ENCODE data around the gene NRARP.
"Not testable (repeated sequence)": the region's sequence is repeated elsewhere in the genome, so short reads cannot be mapped to it uniquely, and the experiment has no call there.

The NRARP gene

DNA sequence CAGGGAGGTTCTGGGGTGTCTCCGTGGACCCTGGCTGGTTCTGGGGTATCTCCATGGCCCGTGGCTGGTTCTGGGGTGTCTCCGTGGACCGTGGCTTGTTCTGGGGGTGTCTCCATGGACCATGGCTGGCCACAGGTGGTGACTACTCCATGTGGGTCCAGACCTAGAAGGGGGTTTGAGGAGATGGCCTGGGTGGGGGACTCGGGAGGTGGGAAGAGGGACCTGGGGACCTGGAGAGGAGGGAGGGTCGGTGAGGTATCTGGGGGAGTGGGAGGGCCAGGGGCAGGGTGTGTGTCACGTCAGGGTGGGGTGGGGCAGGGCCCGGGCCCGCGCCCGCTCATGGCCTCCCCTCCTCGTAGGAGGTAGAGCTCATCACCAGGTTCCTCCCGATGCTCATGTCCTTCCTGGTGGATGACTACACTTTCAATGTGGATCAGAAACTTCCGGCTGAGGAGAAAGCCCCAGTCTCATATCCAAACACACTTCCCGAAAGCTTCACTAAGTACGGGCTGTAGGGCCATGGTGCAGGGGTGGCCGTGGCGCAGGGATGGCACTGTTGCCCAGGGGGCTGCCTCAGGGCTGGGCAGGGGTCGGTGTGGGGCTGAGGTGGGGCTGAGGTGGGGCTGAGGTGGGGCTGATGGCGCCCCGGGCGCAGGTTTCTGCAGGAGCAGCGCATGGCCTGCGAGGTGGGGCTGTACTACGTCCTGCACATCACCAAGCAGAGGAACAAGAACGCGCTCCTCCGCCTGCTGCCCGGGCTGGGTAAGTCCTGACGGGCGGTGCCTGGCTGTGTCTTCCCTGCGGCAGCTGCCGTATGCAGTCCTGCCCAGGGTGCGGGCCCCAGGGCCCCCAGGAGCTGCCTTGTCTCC is 35.3 kb downstream of the NRARP start:
- no peak overlapping the region for H2AFZ ChIP-seq (ENCODE audit: low read depth, low read length)
- no peaks in the 10 kb centered on the region for H3K27me3 ChIP-seq (ENCODE audit: insufficient read depth, low read length)
- H3K4me1 ChIP-seq (ENCODE audit: insufficient read depth, low read length) = no peaks in the 10 kb centered on the region
- H3K4me3 ChIP-seq (ENCODE audit: low read length) = no peak overlapping the region
- peaks cover 59% of the 10 kb centered on the region for H3K36me3 ChIP-seq (ENCODE audit: insufficient read depth, low read length)
- H3K9me3 ChIP-seq (ENCODE audit: low read length) = no peaks in the 10 kb centered on the region

DNA sequence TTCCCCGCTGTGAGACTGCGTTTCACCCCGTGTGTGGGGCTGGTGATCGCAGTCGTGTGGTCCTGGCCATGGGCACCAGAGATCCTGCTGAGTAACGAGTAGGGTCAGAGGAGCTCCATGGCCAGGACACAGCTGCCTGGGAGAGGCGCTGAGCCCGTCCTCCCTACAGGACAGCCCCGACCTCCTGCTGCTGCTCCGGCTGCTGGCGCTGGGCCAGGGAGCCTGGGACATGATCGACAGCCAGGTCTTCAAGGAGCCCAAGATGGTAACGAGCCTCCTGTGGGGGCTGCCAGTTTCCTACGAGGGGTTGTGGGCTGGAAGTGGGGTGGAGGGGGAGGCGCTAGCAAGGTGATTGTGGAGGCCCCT is 35.9 kb downstream of the NRARP start:
- no peaks in the 10 kb centered on the region for H3K9me3 ChIP-seq (ENCODE audit: low read length)
- H3K27me3 ChIP-seq (ENCODE audit: insufficient read depth, low read length) = no peaks in the 10 kb centered on the region
- no peak overlapping the region for H3K4me3 ChIP-seq (ENCODE audit: low read length)
- no peaks in the 10 kb centered on the region for H3K4me1 ChIP-seq (ENCODE audit: insufficient read depth, low read length)
- peaks cover 58% of the 10 kb centered on the region for H3K36me3 ChIP-seq (ENCODE audit: insufficient read depth, low read length)
- no peak overlapping the region for H2AFZ ChIP-seq (ENCODE audit: low read depth, low read length)

DNA sequence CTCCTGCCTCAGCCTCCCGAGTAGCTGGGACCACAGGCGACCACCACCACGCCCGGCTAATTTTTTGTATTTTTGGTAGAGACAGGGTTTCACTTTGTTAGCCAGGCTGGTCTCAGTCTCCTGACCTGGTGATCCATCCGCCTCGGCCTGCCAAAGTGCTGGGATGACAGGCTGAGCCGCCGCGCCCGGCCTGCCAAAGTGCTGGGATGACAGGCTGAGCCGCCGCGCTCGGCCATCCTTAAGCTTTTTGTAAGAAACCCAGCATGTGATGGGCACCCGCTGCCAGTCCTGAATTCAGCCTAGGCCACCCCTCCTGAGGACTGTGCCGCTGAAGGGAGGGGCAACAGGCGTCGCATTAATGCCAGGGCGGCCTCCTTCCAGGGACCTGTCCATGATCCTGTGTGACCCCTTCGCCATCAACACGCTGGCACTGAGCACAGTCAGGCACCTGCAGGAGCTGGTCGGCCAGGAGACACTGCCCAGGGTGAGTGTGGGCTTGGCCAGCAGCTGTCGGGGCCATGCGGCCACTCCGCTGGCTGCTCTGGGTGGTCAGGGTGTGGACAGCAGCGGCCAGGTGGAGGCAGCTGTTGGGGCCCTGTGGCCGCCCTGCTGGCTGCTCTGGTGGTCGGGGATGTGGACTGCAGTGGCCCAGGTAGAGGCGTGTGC is 36.4 kb downstream of the NRARP start:
- H3K27me3 ChIP-seq (ENCODE audit: insufficient read depth, low read length) = no peaks in the 10 kb centered on the region
- H3K36me3 ChIP-seq (ENCODE audit: insufficient read depth, low read length) = peaks cover 58% of the 10 kb centered on the region
- H2AFZ ChIP-seq (ENCODE audit: low read depth, low read length) = no peak overlapping the region
- no peaks in the 10 kb centered on the region for H3K9me3 ChIP-seq (ENCODE audit: low read length)
- H3K4me3 ChIP-seq (ENCODE audit: low read length) = no peak overlapping the region
- H3K4me1 ChIP-seq (ENCODE audit: insufficient read depth, low read length) = no peaks in the 10 kb centered on the region

DNA sequence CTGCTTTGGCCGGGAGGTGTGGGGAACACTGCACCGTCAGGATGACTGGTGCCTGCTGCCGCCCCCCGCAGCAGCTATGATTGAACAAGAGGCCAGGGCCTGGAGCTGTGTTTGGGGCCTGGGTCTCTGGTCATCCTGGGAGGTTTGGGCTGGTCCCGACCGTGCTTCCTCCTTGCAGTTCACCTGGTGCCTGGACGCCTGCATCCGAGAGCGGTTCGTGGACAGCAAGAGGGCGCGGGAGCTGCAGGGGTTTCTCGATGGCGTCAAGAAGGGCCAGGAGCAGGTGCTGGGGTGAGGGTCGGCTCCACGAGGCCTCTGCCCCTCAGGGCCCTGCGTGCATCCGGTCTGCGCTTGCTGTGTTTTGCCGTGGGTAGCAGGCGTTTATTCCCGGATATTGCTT is 38.0 kb downstream of the NRARP start:
- H3K9me3 ChIP-seq (ENCODE audit: low read length) = no peaks in the 10 kb centered on the region
- peaks cover 53% of the 10 kb centered on the region for H3K36me3 ChIP-seq (ENCODE audit: insufficient read depth, low read length)
- H2AFZ ChIP-seq (ENCODE audit: low read depth, low read length) = no peak overlapping the region
- H3K4me1 ChIP-seq (ENCODE audit: insufficient read depth, low read length) = no peaks in the 10 kb centered on the region
- H3K4me3 ChIP-seq (ENCODE audit: low read length) = no peak overlapping the region
- H3K27me3 ChIP-seq (ENCODE audit: insufficient read depth, low read length) = no peaks in the 10 kb centered on the region

DNA sequence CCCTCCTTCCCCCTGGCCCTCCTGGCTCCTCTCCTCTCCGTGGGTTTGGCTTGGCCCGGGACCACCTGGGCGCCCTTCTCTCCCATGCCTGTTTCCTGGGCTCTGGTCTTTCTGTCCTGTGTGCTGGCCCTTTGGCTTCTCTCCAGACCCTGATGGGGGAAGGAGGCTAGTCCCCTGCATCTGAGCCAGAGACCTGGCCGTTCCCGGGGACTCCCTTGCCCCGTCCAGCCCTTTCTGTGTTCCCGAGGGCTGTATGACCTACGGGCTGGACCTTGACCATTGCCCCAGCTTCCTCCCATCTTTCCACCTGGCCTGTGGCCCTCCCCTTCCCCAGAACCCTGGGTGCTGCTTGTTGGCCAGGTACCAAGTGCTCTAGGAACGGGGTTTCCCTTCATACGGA is 38.6 kb downstream of the NRARP start:
- Histone ChIP-seq H3K4me1 (ENCODE audit: insufficient read depth, low read length) (no peaks in the 10 kb centered on the region), H3K27me3 (ENCODE audit: insufficient read depth, low read length) (no peaks in the 10 kb centered on the region), H3K9me3 (ENCODE audit: low read length) (no peaks in the 10 kb centered on the region), H2AFZ (ENCODE audit: low read depth, low read length) (no peak overlapping the region), H3K36me3 (ENCODE audit: insufficient read depth, low read length) (peaks cover 51% of the 10 kb centered on the region), H3K4me3 (ENCODE audit: low read length) (no peak overlapping the region)

DNA sequence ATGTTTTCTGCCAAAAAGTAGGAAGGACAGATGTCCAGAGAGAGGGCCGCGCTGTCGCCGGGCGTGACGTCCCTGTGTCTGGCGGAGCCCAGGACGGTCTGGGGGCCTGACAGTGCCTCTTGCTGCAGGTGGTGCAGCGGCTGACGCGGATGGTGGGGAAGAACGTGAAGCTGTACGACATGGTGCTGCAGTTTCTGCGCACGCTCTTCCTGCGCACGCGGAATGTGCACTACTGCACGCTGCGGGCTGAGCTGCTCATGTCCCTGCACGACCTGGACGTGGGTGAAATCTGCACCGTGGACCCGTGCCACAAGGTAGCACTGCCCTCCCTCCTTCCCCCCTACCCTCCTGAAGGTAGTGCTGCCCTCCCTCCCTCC is 39.2 kb downstream of the NRARP start:
- peaks cover 50% of the 10 kb centered on the region for H3K36me3 ChIP-seq (ENCODE audit: insufficient read depth, low read length)
- no peaks in the 10 kb centered on the region for H3K4me1 ChIP-seq (ENCODE audit: insufficient read depth, low read length)

DNA sequence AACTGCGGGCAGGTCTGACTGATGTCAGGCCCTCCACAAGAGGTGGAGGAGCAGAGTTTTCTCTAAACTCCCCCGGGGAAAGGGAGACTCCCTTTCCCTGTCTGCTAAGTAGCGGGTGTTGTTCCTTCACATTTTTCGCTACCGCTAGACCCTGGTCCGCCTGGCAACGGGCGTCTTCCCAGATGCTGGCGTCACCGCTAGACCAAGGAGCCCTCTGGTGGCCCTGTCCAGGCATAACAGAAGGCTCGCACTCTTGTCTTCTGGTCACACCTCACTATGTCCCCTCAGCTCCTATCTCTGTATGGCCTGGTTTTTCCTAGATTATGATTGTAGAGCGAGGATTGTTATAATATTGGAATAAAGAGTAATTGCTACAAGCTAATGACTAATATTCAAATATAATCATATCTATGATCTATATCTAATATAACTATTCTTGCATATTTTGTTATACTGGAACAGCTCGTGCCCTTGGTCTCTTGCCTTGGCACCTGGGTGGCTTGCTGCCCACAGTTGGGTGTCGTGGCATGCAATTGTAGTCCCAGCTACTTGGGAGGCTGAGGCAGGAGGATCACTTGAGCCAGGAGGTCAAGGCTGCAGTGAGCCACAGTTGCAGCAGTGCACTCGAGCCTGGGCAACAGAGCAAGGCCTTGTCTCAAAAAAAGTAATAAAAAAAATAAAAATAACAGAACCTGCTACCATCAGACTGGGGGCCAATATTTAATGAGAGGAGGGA is 39.7 kb downstream of the NRARP start:
- H2AFZ ChIP-seq (ENCODE audit: low read depth, low read length); H3K4me3 ChIP-seq (ENCODE audit: low read length); H3K9me3 ChIP-seq (ENCODE audit: low read length); H3K27me3 ChIP-seq (ENCODE audit: insufficient read depth, low read length); H3K4me1 ChIP-seq (ENCODE audit: insufficient read depth, low read length): not testable (repeated sequence)
- H3K36me3 ChIP-seq (ENCODE audit: insufficient read depth, low read length) = peaks cover 44% of the 10 kb centered on the region

More for the DNA sequence above, 39.2 kb downstream of the NRARP start:
- H3K27me3 ChIP-seq (ENCODE audit: insufficient read depth, low read length) = no peaks in the 10 kb centered on the region
- no peaks in the 10 kb centered on the region for H3K9me3 ChIP-seq (ENCODE audit: low read length)
- no peak overlapping the region for H3K4me3 ChIP-seq (ENCODE audit: low read length)
- no peak overlapping the region for H2AFZ ChIP-seq (ENCODE audit: low read depth, low read length)

DNA sequence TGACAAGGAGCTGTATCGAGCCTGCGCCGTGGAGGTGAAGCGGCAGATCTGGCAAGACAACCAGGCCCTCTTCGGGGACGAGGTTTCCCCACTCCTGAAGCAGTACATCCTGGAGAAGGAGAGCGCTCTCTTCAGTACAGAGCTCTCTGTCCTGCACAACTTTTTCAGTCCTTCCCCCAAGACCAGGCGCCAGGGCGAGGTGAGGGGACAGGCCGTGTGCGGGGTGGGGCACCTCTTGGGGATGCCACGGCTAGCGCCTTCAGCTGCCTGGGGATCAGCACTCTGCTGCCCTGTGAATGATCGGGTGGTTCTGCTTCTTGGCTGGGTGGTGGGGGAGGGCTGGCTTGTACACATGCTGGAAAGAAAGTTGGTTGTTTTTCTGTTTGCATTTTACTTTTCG is 45.2 kb downstream of the NRARP start:
- Histone ChIP-seq H3K4me1 (ENCODE audit: insufficient read depth, low read length) (peaks cover 26% of the 10 kb centered on the region), H2AFZ (ENCODE audit: low read depth, low read length) (no peak overlapping the region), H3K27me3 (ENCODE audit: insufficient read depth, low read length) (no peaks in the 10 kb centered on the region), H3K4me3 (ENCODE audit: low read length) (peak overlapping the region; percentile 93), H3K9me3 (ENCODE audit: low read length) (no peaks in the 10 kb centered on the region), H3K36me3 (ENCODE audit: insufficient read depth, low read length) (peaks cover 20% of the 10 kb centered on the region)

DNA sequence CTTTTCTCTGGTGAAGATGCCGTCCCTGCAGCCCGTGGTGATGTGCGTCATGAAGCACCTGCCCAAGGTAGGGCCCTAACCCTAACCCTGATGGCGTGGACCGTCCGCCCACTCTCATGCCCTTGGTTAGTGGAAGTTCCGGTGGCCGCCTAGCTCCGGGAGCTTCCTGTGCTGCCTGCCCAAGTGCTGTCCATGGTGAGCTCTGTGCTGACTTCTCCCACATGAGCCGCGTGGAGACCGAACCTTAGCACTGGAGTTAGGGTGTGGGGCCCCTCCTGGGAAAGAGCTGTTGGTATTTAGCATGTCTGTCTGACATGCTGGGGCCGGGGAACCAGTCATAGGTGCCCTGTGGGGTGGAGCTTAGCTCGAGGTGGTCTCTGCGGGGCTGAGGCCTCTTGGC is 45.7 kb downstream of the NRARP start:
- H3K27me3 ChIP-seq (ENCODE audit: insufficient read depth, low read length) = no peaks in the 10 kb centered on the region
- no peak overlapping the region for H2AFZ ChIP-seq (ENCODE audit: low read depth, low read length)
- peaks cover 31% of the 10 kb centered on the region for H3K4me1 ChIP-seq (ENCODE audit: insufficient read depth, low read length)
- peaks cover 20% of the 10 kb centered on the region for H3K36me3 ChIP-seq (ENCODE audit: insufficient read depth, low read length)
- H3K9me3 ChIP-seq (ENCODE audit: low read length) = no peaks in the 10 kb centered on the region
- peak overlapping the region; percentile 93 for H3K4me3 ChIP-seq (ENCODE audit: low read length)

DNA sequence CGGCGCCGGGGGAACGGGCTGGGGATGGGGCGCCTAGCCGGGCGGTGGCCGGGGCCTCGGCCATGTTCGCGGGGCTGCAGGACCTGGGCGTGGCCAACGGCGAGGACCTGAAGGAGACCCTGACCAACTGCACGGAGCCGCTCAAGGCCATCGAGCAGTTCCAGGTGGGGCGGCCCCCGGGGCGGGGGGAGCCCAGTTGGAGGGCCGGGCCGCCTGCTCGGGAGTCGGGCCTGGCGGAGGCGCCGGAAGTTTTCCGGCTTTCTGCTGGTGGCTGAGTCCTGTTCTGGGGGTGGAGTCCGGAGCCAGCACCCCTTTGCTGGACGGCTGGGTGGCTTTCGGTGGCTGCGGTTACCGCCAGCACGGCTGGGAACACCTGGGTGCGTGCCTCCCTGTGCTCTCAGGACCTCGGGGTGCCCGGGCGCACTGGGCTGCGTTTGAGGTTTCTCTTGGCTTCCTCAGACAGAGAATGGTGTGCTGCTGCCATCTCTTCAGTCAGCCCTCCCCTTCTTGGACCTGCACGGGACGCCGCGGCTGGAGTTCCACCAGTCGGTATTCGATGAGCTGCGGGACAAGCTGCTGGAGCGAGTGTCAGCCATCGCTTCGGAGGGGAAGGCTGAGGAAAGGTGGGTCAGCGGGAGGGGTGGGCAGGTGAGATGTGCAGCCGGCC is 46.5 kb downstream of the NRARP start:
- Histone ChIP-seq H3K9me3 (ENCODE audit: low read length) (no peaks in the 10 kb centered on the region), H3K27me3 (ENCODE audit: insufficient read depth, low read length) (no peaks in the 10 kb centered on the region), H3K4me3 (ENCODE audit: low read length) (peak overlapping the region; percentile 93), H3K36me3 (ENCODE audit: insufficient read depth, low read length) (peaks cover 20% of the 10 kb centered on the region), H2AFZ (ENCODE audit: low read depth, low read length) (peak overlapping the region; percentile 44), H3K4me1 (ENCODE audit: insufficient read depth, low read length) (peaks cover 39% of the 10 kb centered on the region)

DNA sequence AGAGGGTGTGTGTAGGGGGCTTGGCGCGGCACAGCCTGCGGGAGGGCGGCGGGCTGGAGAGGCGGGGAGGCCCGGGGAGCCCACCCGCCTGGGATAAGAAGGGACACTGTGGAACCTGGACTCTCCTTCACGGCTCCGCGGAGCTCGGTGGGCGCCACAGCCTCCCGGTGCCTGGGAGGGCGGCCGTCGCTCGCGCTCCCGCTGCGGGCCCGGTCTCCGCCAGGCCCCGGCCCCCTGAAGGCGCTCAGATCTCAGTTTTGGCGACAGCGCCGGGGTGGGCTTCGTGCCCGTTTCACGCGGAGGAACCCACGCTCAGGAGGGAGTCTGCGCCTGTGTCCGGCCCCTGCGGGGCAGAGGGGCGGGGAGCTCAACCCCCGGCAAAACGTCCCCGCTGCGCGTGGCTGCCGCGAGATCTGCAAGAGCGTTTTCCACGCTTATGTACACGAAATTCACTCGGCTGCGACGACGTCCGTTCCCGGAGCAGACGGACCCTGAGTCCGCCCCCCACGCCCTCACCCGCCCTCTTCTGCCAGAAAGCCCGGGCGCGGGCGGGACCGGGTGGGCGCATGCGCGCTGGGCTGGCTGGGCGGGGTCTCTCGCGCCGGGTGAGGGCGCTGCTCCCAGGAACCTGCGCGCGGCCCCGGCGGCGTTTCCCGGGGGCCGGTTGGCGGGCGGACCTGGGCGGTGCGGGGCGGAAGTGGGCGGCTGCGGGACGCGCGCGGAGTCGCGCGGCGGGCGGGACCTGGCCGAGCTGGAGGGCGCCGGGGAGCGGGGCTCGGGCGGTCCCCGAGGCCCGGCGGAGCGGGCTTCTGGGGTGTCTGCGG is 47.2 kb downstream of the NRARP start, which contains the start of gene NELFB:
Gene NELFB, plus strand, starts transcription at position 704 of the 824 bp plus-strand sequence.
- peaks cover 20% of the 10 kb centered on the region for H3K36me3 ChIP-seq (ENCODE audit: insufficient read depth, low read length)
- peak within 1 kb of the TSS; percentile 52 for H2AFZ ChIP-seq (ENCODE audit: low read depth, low read length)
- H3K27me3 ChIP-seq (ENCODE audit: insufficient read depth, low read length) = no peaks in the 10 kb centered on the region
- peaks cover 40% of the 10 kb centered on the region for H3K4me1 ChIP-seq (ENCODE audit: insufficient read depth, low read length)
- peak within 1 kb of the TSS; percentile 93 for H3K4me3 ChIP-seq (ENCODE audit: low read length)
- H3K9me3 ChIP-seq (ENCODE audit: low read length) = no peaks in the 10 kb centered on the region

Measured in neuron (in vitro differentiated cells).